Amygdala (tissue), 56 donors: ENCODE measurements around the gene SPEM2.

ENCODE experiments used
- DNase-seq, 56 donors: peaks; one replicate each; lab custom pipeline; 2025; lab: John Stamatoyannopoulos, UW

The SPEM2 gene

DNA sequence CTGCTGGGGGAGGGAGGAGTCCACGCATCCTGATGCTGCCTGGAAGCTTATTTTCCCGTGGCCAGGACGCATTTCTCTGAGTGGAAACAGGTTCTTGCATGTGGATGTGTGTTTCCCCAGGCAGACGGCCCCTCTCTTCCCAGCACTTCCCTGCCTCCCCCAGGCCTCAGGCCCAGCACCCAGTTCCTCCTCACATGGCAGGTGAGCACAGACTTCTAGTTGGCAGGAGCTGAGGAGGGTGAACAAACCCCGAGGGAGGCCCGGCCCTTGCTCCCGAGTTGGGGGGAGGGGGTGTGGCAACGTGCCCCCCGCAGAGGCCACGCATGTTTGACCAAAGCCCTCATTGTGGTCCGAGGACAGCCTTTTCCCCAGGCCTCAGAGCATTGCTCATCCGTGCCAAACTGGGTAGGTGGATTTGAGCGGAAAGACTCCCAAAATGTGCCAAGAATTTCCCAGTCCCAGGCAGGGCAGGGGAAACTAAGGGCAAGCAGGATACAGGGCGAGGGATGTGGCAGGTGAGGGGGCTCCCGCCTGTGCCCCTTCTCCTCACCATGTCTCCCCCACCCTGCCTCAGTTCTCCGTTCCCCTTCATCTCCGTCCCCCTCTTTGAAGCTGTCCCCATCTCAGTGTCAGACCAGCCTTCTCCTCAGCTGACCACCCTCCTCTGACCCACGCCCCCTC, 6.8 kb upstream of the SPEM2 start:
- no peak for DNase-seq

DNA sequence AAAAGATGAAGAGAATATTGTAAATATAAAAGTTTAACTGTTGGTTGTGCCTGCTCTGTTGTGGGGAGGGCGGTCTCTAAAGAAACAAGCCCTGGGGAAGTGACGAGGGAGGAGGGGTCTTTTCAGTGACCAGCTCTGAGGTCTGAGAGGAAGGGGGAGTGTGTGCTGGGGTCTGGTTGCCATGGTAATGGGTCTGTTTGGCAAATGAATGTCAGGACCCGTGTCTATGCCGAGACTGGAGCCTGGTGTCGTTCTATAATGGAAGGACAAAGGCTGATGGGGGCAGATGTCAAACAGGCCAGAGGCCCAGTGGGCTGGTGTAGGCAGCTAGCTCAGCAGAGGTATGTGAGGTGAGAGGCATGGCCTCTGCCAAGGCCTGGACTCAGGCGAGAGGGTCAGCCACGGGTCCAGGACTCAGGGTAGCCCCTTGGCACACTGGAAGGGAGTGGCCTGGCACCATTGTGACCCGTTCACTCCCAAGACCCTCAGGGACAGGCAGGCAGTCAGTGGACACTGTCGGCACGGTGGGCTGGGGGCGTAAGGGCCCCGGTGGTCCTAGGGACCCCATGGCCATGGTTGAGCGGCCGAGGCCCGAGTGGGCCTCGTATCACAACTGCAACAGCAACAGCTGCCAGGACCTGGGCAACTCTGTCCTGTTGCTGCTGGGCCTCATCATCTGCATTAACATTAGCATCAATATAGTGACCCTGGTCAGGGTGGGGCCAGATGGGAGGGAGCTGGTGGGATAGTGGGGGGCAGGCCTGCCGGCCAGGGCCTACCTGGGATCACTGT, 5.4 kb upstream of the SPEM2 start, which contains the start of gene SPEM1:
SPEM1 (plus strand) TSS at position 506 of the 792 bp plus-strand sequence; CDS start at position 567, 61 bp downstream.
- no peak for DNase-seq

DNA sequence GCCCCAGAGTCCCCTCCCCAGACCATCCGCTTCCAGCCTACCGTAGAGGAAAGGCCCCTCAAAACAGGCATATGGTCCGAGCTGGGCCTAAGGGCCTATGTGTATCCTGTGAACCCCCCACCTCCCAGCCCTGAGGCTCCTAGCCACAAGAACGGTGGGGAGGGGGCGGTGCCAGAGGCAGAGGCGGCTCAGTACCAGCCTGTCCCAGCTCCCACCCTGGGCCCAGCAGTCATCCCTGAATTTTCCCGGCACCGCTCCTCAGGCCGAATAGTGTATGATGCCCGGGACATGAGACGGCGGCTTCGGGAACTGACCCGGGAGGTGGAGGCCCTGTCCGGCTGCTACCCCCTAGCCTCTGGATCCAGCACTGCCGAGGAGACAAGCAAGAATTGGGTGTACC, 4.2 kb upstream of the SPEM2 start:
- no peak for DNase-seq

DNA sequence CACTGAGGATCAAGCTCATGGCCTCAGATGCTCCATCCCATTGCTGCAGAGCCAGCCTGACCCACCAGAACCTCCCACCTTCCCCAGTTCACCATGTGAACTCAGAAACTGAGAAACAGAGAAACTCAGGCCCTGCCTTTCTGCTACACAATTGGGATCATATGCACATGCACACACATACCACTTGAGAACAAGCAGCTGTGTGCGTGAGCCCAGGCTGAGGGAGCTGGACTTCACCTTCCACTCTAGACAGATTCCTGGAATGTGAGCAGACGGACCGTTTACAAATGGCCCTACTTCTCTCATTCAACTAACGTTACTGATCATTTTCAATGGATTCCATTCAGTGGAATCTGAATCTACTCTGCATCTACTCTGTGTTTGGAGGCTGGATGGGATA, 1.7 kb upstream of the SPEM2 start:
- DNase-seq: no peak

DNA sequence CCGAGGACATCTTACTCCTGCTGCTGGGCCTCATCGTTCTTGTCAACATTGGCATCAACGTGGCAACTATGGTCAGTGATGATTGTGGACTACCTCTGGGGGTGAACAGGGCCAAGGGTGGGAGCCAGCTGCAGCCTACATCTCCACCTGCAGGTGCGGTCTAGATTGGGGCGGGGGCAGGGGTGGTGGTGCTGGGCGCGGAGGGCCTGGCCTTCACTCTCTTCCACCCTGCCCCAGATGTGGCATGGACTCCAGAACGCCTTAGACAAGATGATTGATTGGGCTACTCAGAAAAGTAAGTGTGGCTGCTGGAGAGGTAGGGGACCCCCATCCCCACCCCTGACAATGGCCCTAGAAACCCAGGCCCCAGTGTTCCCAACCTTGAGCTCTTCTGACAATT, 340 bp downstream of the SPEM2 start:
- no peak for DNase-seq

DNA sequence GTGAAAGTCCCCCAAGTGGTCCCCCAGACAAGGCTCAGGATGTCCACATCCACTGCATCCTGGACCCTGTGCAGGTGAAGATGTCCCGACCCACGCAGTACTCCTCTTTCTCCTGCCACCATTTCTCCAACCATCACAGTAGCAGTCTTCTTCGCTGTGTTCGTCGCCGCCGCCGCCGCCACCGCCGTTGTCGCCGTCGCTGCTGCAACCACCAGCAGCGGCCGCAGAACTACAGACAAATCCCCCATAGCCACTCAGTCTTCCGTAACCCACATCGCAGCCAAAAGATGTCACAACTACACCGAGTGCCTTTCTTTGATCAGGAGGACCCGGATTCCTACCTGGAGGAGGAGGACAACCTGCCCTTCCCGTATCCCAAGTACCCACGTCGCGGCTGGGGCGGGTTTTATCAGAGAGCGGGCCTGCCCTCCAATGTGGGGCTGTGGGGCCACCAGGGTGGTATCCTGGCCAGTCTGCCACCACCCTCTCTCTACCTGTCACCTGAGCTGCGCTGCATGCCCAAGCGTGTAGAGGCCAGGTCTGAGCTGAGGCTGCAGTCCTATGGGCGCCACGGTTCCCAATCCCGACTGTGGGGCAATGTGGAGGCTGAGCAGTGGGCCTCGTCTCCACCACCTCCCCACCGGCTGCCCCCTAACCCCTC, 917 bp downstream of the SPEM2 start:
- no peak for DNase-seq

DNA sequence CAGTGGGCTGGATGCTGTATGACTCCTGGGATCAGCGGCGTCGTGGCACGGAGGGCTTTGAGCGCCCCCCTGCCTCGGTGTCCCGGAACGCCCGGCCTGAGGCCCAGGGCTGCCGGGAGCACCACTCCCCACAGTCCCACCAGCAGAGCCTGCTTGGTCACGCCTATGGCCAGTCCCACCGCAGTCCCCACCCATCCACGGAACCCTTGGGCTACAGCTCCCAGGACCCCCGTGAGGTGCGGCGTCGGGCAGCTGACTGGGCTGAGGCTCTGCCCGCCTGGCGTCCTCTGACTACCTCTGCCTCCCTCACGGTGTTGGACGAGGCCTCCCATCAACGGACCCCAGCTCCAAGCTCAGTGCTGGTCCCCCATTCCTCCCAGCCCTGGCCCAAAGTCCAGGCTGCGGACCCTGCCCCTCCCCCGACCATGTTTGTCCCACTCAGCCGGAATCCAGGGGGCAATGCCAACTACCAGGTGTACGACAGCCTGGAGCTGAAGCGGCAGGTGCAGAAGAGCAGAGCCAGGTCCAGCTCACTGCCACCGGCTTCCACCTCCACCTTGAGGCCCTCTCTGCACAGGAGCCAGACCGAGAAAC, 1.6 kb downstream of the SPEM2 start:
- no peak for DNase-seq

DNA sequence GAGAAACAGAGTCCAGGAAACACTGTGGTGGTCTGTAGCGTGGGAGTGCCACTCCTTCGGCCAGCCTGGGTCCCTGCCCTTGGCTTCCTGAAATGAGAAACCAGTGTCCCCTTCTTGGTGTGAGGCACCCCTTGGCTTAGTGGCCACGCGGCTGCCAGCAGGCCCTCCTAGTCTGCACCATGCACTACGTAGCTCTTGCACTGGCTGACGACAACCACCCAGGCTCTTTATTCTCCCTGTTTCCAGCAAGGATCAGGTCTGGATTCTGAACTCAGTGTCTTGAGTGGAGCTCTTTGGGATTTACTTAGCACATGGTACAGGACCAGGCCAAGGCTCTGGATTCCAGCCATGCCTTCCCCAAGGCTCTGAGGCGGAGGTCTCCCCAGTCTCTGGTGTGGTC, 2.1 kb downstream of the SPEM2 start:
- no peak for DNase-seq

DNA sequence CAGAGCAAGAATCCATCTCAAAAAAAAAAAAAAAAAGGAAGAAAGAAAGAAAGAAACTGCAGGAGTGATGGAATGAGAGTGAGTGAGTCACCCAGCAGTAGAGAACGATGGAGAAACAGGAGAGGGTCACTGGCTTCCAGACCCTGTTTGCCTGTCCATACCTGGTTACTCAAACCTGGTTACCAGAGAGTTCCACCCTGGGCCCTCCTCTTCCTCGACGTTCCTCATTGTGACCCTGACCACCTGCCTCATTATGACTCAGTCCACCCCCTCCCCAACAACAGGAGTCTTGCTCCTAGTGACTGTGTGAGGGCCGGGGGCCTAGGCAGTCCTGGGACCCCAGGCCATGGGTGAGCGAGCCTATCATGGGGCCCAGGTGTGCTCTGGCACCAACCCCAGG, 3.1 kb downstream of the SPEM2 start, which contains the start of gene SPEM3:
SPEM3 (plus strand) TSS at position 301 of the 400 bp plus-strand sequence; CDS start at position 347, 46 bp downstream.
- DNase-seq: no peak

DNA sequence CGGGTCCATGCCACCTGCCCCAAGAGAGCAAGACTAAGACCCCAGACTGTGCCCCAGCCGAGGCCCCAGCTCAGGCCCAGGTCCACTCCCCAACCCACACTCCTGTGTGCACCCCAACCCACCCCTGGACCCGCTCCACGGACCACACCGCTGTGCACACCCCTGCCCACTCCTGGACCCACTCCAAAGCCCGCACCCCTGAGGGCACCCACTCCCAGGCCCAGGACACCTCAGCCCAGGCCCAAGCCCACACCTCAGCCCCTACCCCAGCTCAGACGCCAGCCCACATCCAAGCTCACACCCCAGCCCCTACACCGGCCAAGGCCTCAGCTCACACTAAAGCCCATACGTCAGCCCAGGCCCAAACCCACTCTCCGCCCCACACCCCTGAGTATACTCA, 4.3 kb downstream of the SPEM2 start:
- no peak for DNase-seq

DNA sequence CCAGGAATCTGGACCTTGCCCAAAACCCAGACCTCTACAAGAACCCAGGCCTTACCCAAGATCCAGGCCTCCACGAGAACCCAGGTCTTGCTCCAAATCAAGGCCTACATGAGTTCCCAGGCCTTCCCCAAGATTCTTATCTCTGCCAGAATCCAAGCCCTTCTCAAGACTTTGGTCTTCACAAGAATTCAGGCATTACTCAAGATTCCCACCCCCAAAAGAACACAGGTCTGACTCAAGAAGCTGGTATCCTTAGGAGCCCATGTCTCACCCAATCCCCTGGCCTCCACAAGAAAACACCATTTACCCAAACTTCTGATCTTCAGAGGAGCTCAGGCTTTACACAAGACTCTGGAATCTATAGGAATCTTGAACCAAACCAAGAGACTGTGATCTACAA, 5.8 kb downstream of the SPEM2 start:
- no peak for DNase-seq

DNA sequence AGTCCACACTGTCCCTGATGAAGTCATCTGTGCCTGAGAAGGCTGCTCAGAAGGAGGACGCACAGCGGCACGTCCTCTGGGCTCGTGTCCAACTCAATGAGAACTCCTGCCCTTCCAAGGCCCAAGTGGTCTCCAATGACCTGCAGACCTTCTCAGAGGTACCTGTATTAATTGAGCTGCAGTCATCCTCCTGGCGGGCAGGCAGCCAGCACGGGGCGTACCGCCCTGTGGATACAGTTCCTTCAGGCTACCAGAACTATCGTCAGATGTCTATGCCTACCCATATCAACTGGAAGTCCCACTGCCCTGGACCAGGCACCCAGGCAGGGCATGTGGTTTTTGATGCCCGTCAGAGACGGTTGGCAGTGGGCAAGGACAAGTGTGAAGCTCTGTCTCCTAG, 6.9 kb downstream of the SPEM2 start:
- DNase-seq: no peak

DNA sequence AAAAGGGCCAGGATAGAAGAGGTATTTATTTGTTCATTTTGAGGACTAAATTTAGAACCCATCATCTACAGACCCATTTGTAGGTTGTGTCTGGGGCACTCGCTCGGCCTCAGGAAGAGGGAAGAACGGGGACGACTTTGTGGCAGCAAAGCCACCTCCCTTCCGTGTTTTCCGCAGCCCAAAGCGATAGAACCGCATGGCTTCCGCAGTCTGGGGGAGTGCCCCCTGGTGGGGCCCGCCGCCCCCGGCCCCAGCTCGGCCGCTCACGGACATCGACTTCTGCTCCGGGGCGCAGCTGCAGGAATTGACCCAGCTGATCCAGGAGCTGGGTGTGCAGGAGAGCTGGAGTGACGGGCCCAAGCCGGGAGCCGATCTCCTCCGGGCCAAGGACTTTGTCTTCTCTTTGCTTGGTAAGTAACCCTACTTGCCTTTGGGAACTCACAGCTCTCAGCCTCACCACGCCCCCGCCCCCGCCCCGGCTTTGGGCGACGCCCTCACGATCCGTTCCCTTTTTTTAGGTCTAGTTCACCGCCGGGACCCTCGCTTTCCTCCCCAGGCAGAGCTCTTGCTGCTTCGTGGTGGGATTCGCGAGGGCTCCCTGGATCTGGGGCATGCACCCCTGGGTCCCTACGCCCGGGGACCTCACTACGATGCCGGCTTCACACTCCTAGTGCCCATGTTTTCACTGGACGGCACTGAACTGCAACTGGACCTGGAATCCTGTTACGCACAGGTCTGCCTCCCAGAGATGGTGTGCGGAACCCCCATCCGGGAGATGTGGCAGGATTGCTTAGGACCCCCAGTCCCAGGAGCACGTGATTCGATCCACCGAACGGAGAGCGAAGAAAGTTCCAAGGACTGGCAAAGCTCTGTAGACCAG, 10.5 kb downstream of the SPEM2 start:
- DNase-seq: peak in 5 of 56 donors; percentile 12 to 35 (median 29)

DNA sequence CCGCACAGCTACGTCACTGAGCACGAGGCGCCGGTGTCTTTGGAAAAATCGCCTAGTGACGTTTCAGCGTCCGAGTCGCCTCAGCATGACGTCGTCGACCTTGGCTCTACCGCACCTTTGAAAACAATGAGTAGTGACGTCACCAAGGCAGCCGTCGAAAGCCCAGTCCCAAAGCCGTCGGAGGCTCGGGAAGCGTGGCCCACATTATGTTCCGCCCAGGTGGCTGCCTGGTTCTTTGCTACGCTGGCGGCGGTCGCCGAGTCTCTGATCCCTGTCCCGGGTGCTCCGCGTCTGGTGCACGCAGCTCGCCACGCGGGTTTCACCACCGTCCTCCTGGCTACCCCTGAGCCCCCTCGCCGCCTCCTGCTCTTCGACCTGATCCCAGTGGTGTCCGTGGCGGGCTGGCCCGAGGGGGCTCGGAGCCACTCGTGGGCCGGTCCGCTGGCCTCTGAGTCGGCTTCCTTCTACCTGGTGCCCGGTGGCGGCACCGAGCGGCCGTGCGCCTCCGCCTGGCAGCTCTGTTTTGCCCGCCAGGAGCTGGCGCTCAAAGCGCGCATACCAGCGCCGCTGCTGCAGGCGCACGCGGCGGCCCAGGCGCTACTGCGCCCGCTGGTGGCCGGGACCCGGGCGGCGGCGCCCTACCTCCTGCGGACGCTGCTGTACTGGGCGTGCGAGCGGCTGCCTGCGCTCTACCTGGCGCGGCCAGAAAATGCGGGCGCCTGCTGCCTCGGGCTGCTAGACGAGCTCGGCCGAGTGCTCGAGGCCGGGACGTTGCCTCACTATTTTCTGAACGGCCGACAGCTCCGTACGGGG, 11.3 kb downstream of the SPEM2 start:
- DNase-seq: peak in 42 of 56 donors; percentile 18 to 84 (median 56)

DNA sequence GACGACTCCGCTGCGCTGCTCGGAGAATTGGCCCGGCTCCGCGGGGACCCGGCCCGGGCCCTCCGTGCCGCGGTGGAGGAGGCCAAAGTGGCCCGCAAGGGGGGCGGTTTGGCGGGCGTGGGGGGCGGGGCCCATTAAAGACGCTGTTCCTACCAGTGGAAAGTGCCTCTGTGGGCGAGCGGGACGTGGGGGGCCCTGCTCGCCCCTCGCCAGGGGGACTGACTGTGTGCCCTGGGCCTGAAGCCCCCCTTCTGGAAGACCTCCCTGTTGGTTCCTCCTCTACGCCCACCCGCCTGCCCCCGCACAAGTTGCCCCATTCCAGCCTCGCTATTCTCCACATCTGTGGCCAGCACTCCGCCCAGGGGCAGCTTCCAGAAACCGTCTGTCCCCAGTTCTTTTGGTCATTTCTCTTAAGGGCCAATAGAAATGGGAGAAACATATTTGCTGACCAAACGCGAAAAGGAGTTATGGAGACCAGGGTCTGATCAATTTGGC, 12.0 kb downstream of the SPEM2 start:
- no peak for DNase-seq

DNA sequence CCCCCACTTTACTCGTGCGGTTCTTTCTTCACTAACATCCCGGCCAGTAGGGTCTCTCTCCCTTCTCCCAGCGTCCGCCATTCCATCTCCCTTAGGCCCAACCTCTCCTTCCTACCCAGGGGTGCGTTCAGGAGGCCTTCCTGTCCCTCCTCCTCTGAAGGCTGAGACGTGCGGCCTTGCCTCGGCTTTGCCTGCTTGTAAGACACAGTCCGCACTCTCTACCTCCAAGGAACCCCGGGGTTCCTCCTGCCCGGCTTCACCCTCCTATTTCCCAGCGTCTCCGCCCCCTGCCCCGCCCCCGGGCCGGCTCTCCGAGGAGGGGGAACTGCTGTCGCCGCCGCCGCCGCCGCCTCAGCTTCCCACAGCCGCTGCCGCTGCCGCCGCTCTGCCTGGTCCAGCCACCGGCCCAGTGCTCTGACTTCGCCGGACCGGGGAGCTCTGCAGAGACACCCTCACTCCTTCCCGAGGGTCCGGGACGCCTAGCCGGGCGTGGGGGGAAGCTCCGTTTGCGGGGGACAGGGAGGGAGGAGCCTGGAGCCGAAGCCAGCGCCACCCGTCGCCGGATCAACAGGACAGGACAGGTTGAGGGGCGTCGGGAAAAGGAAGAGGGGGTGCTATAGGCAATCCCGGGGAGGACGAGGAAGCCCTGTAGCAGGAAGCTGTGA, 12.7 kb downstream of the SPEM2 start:
- peak in 40 of 56 donors; percentile 16 to 72 (median 46) for DNase-seq

DNA sequence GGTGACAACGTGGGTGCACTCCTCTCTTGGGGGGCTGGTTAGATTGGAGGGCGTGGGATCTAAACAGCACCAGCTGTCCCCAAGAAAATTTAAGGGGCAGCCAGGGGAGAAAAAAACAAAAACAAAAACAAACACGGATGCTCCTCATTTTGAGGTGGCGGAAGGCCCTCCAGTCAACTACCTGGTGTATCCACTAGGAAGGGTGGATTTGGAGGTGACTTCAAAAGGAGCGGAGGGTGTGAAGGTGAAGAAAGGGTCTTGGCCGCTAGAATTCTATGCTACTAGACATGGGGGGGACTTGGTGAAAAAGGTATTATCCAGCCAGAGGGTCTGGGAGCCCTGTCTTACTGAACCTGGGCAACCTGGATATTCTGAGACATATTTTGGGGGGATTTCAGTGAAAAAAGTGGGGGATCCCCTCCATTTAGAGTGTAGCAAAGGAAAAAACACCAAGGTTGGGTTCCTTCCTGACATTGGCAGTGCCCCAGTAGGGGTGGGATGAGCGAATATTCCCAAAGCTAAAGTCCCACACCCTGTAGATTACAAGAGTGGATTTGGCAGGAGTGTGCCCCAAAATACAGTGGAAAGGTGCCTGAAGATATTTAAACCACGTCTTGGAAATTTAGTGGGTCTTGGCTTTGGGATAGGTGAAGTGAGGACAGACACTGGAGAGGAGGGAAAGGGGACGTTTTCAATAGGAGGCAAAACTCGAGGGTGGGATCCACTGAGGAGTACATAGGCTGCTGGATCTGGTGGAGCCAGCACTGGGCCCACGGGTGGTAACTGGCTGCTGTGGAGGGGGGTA, 13.4 kb downstream of the SPEM2 start:
- no peak for DNase-seq
